IMR-90 (cell line): ENCODE results near the gene EFCAB10. TPM values are rescaled to one million over a fixed set of nuclear protein-coding genes. Genes with fewer than 3 reads are reported as not detected.

ENCODE experiments used
- ATAC-seq: fragments of 200-7000 bp; cut with Tn5 transposase; 2 replicates; pipeline ENCODE4 v1.9.1; 2020; ENCODE audit warnings: low read depth, mild to moderate bottlenecking, moderate library complexity
- BruUV-seq: library from RNA; stranded (reverse); fragments of 400-500 nt; replicated peaks from 2 replicates; lab custom pipeline; 2021; lab: Mats Ljungman, UMichigan
- CTCF ChIA-PET: fragments of 300-600 bp; formaldehyde crosslinking; extraction: SDS; loops from one replicate; lab custom pipeline; 2021; ENCODE audit warnings: antibody characterized with exemption; lab: Yijun Ruan, JAX
- POLR2A ChIA-PET: fragments of 300-600 bp; sonication (Branson Sonifier 250); formaldehyde crosslinking; loops from one replicate; lab custom pipeline; 2022; ENCODE audit warnings: antibody characterized with exemption; ENCODE audit not compliant: unreplicated experiment; lab: Charles Lee
- DNase-seq: peaks from one replicate; pipeline ENCODE4 v3.0.0; 2013
- H2AFZ ChIP-seq: replicated peaks from 2 replicates; pipeline ENCODE3; 2013; ENCODE audit warnings: low read length, mild to moderate bottlenecking; ENCODE audit not compliant: poor library complexity
- H2AK5ac ChIP-seq: 2 replicates; pipeline ENCODE4 v1.6.1; 2013; ENCODE audit warnings: low read depth, low read length, inconsistent platforms
- H2AK9ac ChIP-seq: replicated peaks from 2 replicates; pipeline ENCODE3; 2013; ENCODE audit warnings: mild to moderate bottlenecking, low read depth, low read length, moderate library complexity; ENCODE audit not compliant: poor library complexity
- H2BK120ac ChIP-seq: 2 replicates; pipeline ENCODE4 v1.6.1; 2013; ENCODE audit warnings: low read depth, low read length, inconsistent platforms
- H2BK15ac ChIP-seq: 3 replicates; pipeline ENCODE4 v1.6.1; 2013; ENCODE audit warnings: low read depth, low read length, inconsistent platforms
- H2BK20ac ChIP-seq: 2 replicates; pipeline ENCODE4 v1.6.1; 2013; ENCODE audit warnings: low read depth, mild to moderate bottlenecking, inconsistent platforms, low read length, moderate library complexity
- H2BK5ac ChIP-seq: 2 replicates; pipeline ENCODE4 v1.6.1; 2013; ENCODE audit warnings: mild to moderate bottlenecking, low read depth, low read length, inconsistent platforms; ENCODE audit not compliant: poor library complexity, severe bottlenecking
- H3K14ac ChIP-seq: replicated peaks from 2 replicates; pipeline ENCODE4 v1.6.1; 2013; ENCODE audit warnings: low read depth, low read length, inconsistent platforms
- H3K18ac ChIP-seq: 2 replicates; pipeline ENCODE4 v1.6.1; 2013; ENCODE audit warnings: low read depth, low read length, control low read depth
- H3K23ac ChIP-seq: 2 replicates; pipeline ENCODE4 v1.6.1; 2013; ENCODE audit warnings: low read depth, low read length, inconsistent platforms
- H3K27ac ChIP-seq: 2 replicates; pipeline ENCODE4 v1.5.1; 2013; ENCODE audit warnings: mild to moderate bottlenecking, control low read depth, low read length; ENCODE audit not compliant: insufficient read depth
- H3K27me3 ChIP-seq: 2 replicates; pipeline ENCODE4 v1.6.1; 2013; ENCODE audit warnings: low read length; ENCODE audit not compliant: control insufficient read depth, insufficient read depth
- H3K36me3 ChIP-seq: 2 replicates; pipeline ENCODE4 v1.6.1; 2013; ENCODE audit warnings: low read length, mixed read lengths; ENCODE audit not compliant: control insufficient read depth, insufficient read depth
- H3K4ac ChIP-seq: 2 replicates; pipeline ENCODE4 v1.6.1; 2013; ENCODE audit warnings: low read depth, low read length, inconsistent platforms
- H3K4me1 ChIP-seq: 2 replicates; pipeline ENCODE4 v1.6.1; 2013; ENCODE audit warnings: low read length, mixed read lengths; ENCODE audit not compliant: control insufficient read depth, insufficient read depth
- H3K4me2 ChIP-seq: 2 replicates; pipeline ENCODE4 v1.6.1; 2013; ENCODE audit warnings: low read depth, mild to moderate bottlenecking, control low read depth, low read length, moderate library complexity
- H3K4me3 ChIP-seq: 2 replicates; pipeline ENCODE4 v1.5.1; 2013; ENCODE audit warnings: low read depth, mild to moderate bottlenecking, control low read depth, low read length, moderate library complexity; ENCODE audit not compliant: insufficient read depth
- H3K56ac ChIP-seq: 2 replicates; pipeline ENCODE4 v1.6.1; 2013; ENCODE audit warnings: low read length, inconsistent platforms; ENCODE audit not compliant: insufficient read depth; ENCODE audit errors: extremely low read depth
- H3K79me1 ChIP-seq, 2 experiments: 2 replicates each; pipeline ENCODE4 v1.6.1; 2013; ENCODE audit warnings: low read length in 2 of 2, inconsistent platforms in 1 of 2, low read depth in 1 of 2
- H3K9ac ChIP-seq: 2 replicates; pipeline ENCODE4 v1.6.1; 2013; ENCODE audit warnings: low read depth, low read length, control low read depth
- H3K9me1 ChIP-seq: 2 replicates; pipeline ENCODE4 v1.6.1; 2013; ENCODE audit warnings: low read length, inconsistent platforms; ENCODE audit not compliant: insufficient read depth
- H3K9me3 ChIP-seq: 2 replicates; pipeline ENCODE4 v1.6.1; 2013; ENCODE audit warnings: low read length; ENCODE audit not compliant: control insufficient read depth, insufficient read depth
- H4K20me1 ChIP-seq: 2 replicates; pipeline ENCODE4 v1.6.1; 2013; ENCODE audit warnings: low read length, inconsistent platforms; ENCODE audit not compliant: insufficient read depth
- H4K5ac ChIP-seq: 2 replicates; pipeline ENCODE4 v1.6.1; 2013; ENCODE audit warnings: mild to moderate bottlenecking, low read depth, low read length, control low read depth
- H4K8ac ChIP-seq, 2 experiments: 2 replicates each; pipeline ENCODE4 v1.6.1; 2013; ENCODE audit warnings: low read depth in 2 of 2, low read length in 2 of 2, control low read depth in 1 of 2, inconsistent platforms in 1 of 2
- H4K91ac ChIP-seq: 2 replicates; pipeline ENCODE4 v1.6.1; 2013; ENCODE audit warnings: low read depth, low read length, inconsistent platforms; ENCODE audit not compliant: insufficient read depth
- RCOR1 ChIP-seq: IDR thresholded peaks from 2 replicates; pipeline ENCODE4 v1.6.1; 2012; ENCODE audit warnings: mild to moderate bottlenecking, low read length, improper control_type of control experiment; ENCODE audit not compliant: insufficient replicate concordance
- RFX5 ChIP-seq: IDR thresholded peaks from 2 replicates; pipeline ENCODE4 v1.8.0; 2012; ENCODE audit warnings: low read depth, mild to moderate bottlenecking, low read length, moderate library complexity
- SMC3 ChIP-seq: fragments of 150-350 bp; IDR thresholded peaks from 2 replicates; pipeline ENCODE4 v1.6.1; 2016; ENCODE audit warnings: low read depth, mild to moderate bottlenecking, antibody characterized with exemption, low read length, moderate library complexity
- WGBS, 2 experiments: methylation state at CpG; one replicate each; pipeline versions ENCODE4 v1.1.5 to v1.1.7; 2013; ENCODE audit warnings: missing lambda C conversion rate in 2 of 2; ENCODE audit not compliant: insufficient read length in 1 of 2; ENCODE audit errors: extremely low coverage in 2 of 2; 5-methylcytosine and 5-hydroxymethylcytosine counted together
- dilution Hi-C: fragments of 300-500 bp; cut with HindIII; formaldehyde crosslinking; loops from one replicate; pipeline ENCODE4 v1.14.3; 2018; ENCODE audit warnings: low sequenced_read_pairs; ENCODE audit not compliant: unreplicated experiment
- in situ Hi-C: fragments of 300-500 bp; cut with MboI; formaldehyde crosslinking; loops from 3 replicates; pipeline ENCODE4 v1.14.3; 2019; ENCODE audit warnings: low sequenced_read_pairs, inconsistent platforms, mixed read lengths
- intact Hi-C: fragments of 100-400 bp; cut with micrococcal nuclease; formaldehyde crosslinking; loops from 2 replicates; pipeline ENCODE4 v1.10.0; 2022
- polyA plus RNA-seq, 3 experiments: library from polyadenylated mRNA; depleted of rRNA; stranded (reverse); fragments of >200 nt; gene quantifications; 2 replicates each; pipeline ENCODE4 v1.2.3, GENCODE V29; 2012; ENCODE audit warnings: low replicate concordance in 1 of 3
- total RNA-seq: library from RNA; depleted of rRNA; stranded (reverse); fragments of >200 nt; gene quantifications from 2 replicates; pipeline ENCODE4 v1.2.3, GENCODE V29; 2012

The EFCAB10 gene
- total and polyA plus RNA-seq, 2 of the 4 experiments (the other 2 are of a cell fraction): not detected

DNA sequence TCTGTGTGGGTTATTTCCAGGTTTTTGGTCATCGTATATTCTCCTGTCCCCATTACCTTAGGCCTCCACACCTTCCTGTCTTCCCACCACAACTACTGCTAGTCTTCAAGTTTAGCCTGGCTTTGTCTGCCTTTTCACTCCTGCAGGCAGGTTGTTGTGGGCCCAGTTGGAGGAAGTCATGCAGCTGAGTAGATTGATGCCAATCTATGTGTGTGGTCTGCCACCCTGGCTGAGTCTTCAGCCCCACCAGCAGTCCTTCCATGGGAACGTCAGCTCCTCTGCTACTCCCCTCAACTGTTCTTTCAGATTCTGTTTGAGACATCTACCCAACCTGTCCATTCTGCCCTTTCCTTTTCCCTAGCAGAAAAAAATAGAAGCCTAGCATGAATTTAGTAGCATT, 43.0 kb downstream of the EFCAB10 start:
- H2BK20ac ChIP-seq: no peak overlapping the region
- no peak for ATAC-seq
- H4K8ac ChIP-seq: no peak overlapping the region
- H3K27ac ChIP-seq: no peak overlapping the region
- no peak overlapping the region for H2AK9ac ChIP-seq
- TF ChIP-seq RFX5: no peak
- TF ChIP-seq RCOR1: no peak
- TF ChIP-seq SMC3: no peak
- H3K4me1 ChIP-seq: no peaks in the 10 kb centered on the region
- no peak overlapping the region for H3K56ac ChIP-seq
- peak overlapping the region; percentile 41 for H2AFZ ChIP-seq
- dilution Hi-C loops (no loop called here), in situ Hi-C loops (no loop called here), intact Hi-C loops (no loop called here)
- ChIA-PET POLR2A (interaction anchor here (0.5 kb wide), 1 partner anchor 82 kb away, joined by 4 read pairs; no protein-coding TSS in a partner anchor), CTCF (no interaction called here)
- no peak overlapping the region for H2AK5ac ChIP-seq
- H2BK120ac ChIP-seq: no peak overlapping the region
- no peak overlapping the region for H4K5ac ChIP-seq
- H3K36me3 ChIP-seq: peaks cover 37% of the 10 kb centered on the region
- no peak for DNase-seq
- no peaks in the 10 kb centered on the region for H3K27me3 ChIP-seq
- H3K4me3 ChIP-seq: no peak overlapping the region
- no peak overlapping the region for H3K4me2 ChIP-seq
- BruUV-seq: no TSS peak
- no peaks in the 10 kb centered on the region for H4K20me1 ChIP-seq
- H3K23ac ChIP-seq: no peak overlapping the region
- no peak overlapping the region for H3K18ac ChIP-seq
- H3K79me1 ChIP-seq: peaks cover 3 to 30% of the 10 kb centered on the region in 2 experiments
- H2BK5ac ChIP-seq: no peak overlapping the region
- no peaks in the 10 kb centered on the region for H3K9me3 ChIP-seq
- H3K14ac ChIP-seq: no peak overlapping the region
- H4K91ac ChIP-seq: no peak overlapping the region
- H3K4ac ChIP-seq: no peak overlapping the region
- 40% methylated on average over 1 of the region's 2 CpGs; no CpG with 5 or more reads in 1 of the 2 experiments for WGBS, 2 experiments
- H3K9ac ChIP-seq: no peak overlapping the region
- no peak overlapping the region for H2BK15ac ChIP-seq
- peaks cover 6% of the 10 kb centered on the region for H3K9me1 ChIP-seq
